ENCODE results near the gene FNDC3B. TPM values are rescaled to one million over a fixed set of nuclear protein-coding genes. Genes with fewer than 3 reads are reported as not detected.

Gene FNDC3B
- total and polyA plus RNA-seq, 2 donors (not counting 1 experiment from before 2014, with no cell fraction given) = 1.2 to 9.2 TPM

GRCh38 chr3:172134352-172134751, 95.0 kb downstream of the FNDC3B start:
- no peak overlapping the region for H3K27ac Mint-ChIP-seq
- intact Hi-C loops (cut with micrococcal nuclease) = no loop called here
- no peak overlapping the region for H3K4me3 Mint-ChIP-seq
- Histone ChIP-seq H3K4me3 (ENCODE audit: control extremely low read depth in 1 of 5, extremely low read depth in 1 of 5, insufficient read depth in 1 of 5, low read depth in 2 of 5, low read length in 4 of 5) (no peak overlapping the region), H3K9me3 (ENCODE audit: control extremely low read depth in 1 of 3, control insufficient read depth in 2 of 3, insufficient read depth in 1 of 3, low read length in 2 of 3) (no peaks in the 10 kb centered on the region), H3K4me2 (replicated peaks; ENCODE audit: low read depth, low read length, poor library complexity, severe bottlenecking) (no peak overlapping the region), H3K4me1 (ENCODE audit: control insufficient read depth in 2 of 2, insufficient read depth in 2 of 2, low read length in 2 of 2) (no peaks in the 10 kb centered on the region), H3K9ac (ENCODE audit: low read length) (no peak overlapping the region), H3K79me2 (ENCODE audit: control insufficient read depth, insufficient read depth, low read length) (no peaks in the 10 kb centered on the region), H4K20me1 (ENCODE audit: control insufficient read depth, insufficient read depth, low read length, poor library complexity, severe bottlenecking) (no peaks in the 10 kb centered on the region), H3K36me3 (replicated peaks in 1 of 2; ENCODE audit: control extremely low read depth in 1 of 2, control insufficient read depth in 1 of 2, extremely low read depth in 1 of 2, insufficient read depth in 2 of 2, low read length in 1 of 2) (no peaks in the 10 kb centered on the region), H3K27me3 (replicated peaks in 1 of 4; ENCODE audit: control extremely low read depth in 1 of 4, control insufficient read depth in 3 of 4, insufficient read depth in 4 of 4, low read length in 3 of 4) (peaks cover 0 to 10% (median 3%) of the 10 kb centered on the region in 4 experiments), H2AFZ (ENCODE audit: insufficient read depth, low read depth, low read length, poor library complexity, severe bottlenecking) (no peak overlapping the region), H3K27ac (ENCODE audit: low read length in 2 of 2) (no peak overlapping the region)
- peaks cover 19% of the 10 kb centered on the region for H3K27me3 Mint-ChIP-seq
- peaks cover 4% of the 10 kb centered on the region for H3K4me1 Mint-ChIP-seq
- ChIA-PET CTCF (no interaction called here), POLR2A (no interaction called here)
- TF ChIP-seq EZH2 (IDR thresholded peaks at IDR 0.05; ENCODE audit: borderline replicate concordance, insufficient read depth, low read depth, low read length, poor library complexity, severe bottlenecking) (no peak), CTCF (IDR thresholded peaks at IDR 0.05) (no peak)
- H3K9me3 Mint-ChIP-seq (ENCODE audit: insufficient read depth) = no peaks in the 10 kb centered on the region
- DNase-seq (no peak), ATAC-seq (ENCODE audit: low read depth) (no peak)
- no CpG with 5 or more reads among the region's 2 CpGs for WGBS (ENCODE audit: insufficient coverage)

- WGBS (ENCODE audit: insufficient coverage) = no CpG with 5 or more reads among the region's 1 CpG
- POLR2A ChIA-PET = no interaction called here
- Histone ChIP-seq H3K79me2 (ENCODE audit: control insufficient read depth, insufficient read depth, low read length) (no peaks in the 10 kb centered on the region), H2AFZ (ENCODE audit: insufficient read depth, low read depth, low read length, poor library complexity, severe bottlenecking) (no peak overlapping the region), H3K9ac (ENCODE audit: low read length) (no peak overlapping the region), H3K27ac (ENCODE audit: low read length in 2 of 2) (no peak overlapping the region), H3K9me3 (ENCODE audit: control extremely low read depth in 1 of 3, control insufficient read depth in 2 of 3, insufficient read depth in 1 of 3, low read length in 2 of 3) (no peaks in the 10 kb centered on the region), H3K36me3 (replicated peaks in 1 of 2; ENCODE audit: control extremely low read depth in 1 of 2, control insufficient read depth in 1 of 2, extremely low read depth in 1 of 2, insufficient read depth in 2 of 2, low read length in 1 of 2) (no peaks in the 10 kb centered on the region), H3K27me3 (replicated peaks in 1 of 4; ENCODE audit: control extremely low read depth in 1 of 4, control insufficient read depth in 3 of 4, insufficient read depth in 4 of 4, low read length in 3 of 4) (peaks cover 0 to 13% (median 4%) of the 10 kb centered on the region in 4 experiments), H3K4me2 (replicated peaks; ENCODE audit: low read depth, low read length, poor library complexity, severe bottlenecking) (no peak overlapping the region), H3K4me1 (ENCODE audit: control insufficient read depth in 2 of 2, insufficient read depth in 2 of 2, low read length in 2 of 2) (no peaks in the 10 kb centered on the region), H4K20me1 (ENCODE audit: control insufficient read depth, insufficient read depth, low read length, poor library complexity, severe bottlenecking) (no peaks in the 10 kb centered on the region), H3K4me3 (ENCODE audit: control extremely low read depth in 1 of 5, extremely low read depth in 1 of 5, insufficient read depth in 1 of 5, low read depth in 2 of 5, low read length in 4 of 5) (no peak overlapping the region)
- peaks cover 20% of the 10 kb centered on the region for H3K27me3 Mint-ChIP-seq
- peaks cover 4% of the 10 kb centered on the region for H3K4me1 Mint-ChIP-seq
- TF ChIP-seq EZH2 (IDR thresholded peaks at IDR 0.05; ENCODE audit: borderline replicate concordance, insufficient read depth, low read depth, low read length, poor library complexity, severe bottlenecking) (no peak), CTCF (IDR thresholded peaks at IDR 0.05) (no peak)
- H3K27ac Mint-ChIP-seq = no peak overlapping the region
- CTCF ChIA-PET = interaction anchor here (0.7 kb wide), 1 partner anchor 22 kb away, joined by 4 read pairs; no protein-coding TSS in a partner anchor
- intact Hi-C loops (cut with micrococcal nuclease) = no loop called here
- H3K9me3 Mint-ChIP-seq (ENCODE audit: insufficient read depth) = no peaks in the 10 kb centered on the region
- ATAC-seq (ENCODE audit: low read depth) (no peak), DNase-seq (no peak)
- no peak overlapping the region for H3K4me3 Mint-ChIP-seq
Measured at GRCh38 chr3:172135185-172135584, 95.8 kb downstream of the FNDC3B start.

Measured in B cell (primary cell).